Epithelial cell of proximal tubule (primary cell): ENCODE results near the gene UGT1A9. TPM values are rescaled to one million over a fixed set of nuclear protein-coding genes. Genes with fewer than 3 reads are reported as not detected.

ENCODE experiments used
- DNase-seq: peaks from one replicate; pipeline ENCODE4 v3.0.0-alpha.2; 2011; ENCODE audit warnings: low read depth
- H3K4me3 ChIP-seq: 2 replicates; pipeline ENCODE4 v1.5.1; 2011; ENCODE audit warnings: low read depth, mild to moderate bottlenecking, low read length
- CTCF ChIP-seq: conservative IDR thresholded peaks from 2 replicates; pipeline ENCODE4 v1.5.1; 2012; ENCODE audit warnings: low read depth, mild to moderate bottlenecking, low read length
- total RNA-seq: library from RNA; depleted of rRNA; stranded (reverse); fragments of >200 nt; gene quantifications from 2 replicates; pipeline ENCODE4 v1.2.3, GENCODE V29; 2015

Gene UGT1A9
- total RNA-seq, 1 donor from 2014 or later, result not detected

- DNase-seq, result no peak
Observed at GRCh38 chr2:233789554-233789953, 117.9 kb downstream of the UGT1A9 start.

GRCh38 chr2:233791151-233791882 is 119.6 kb downstream of the UGT1A9 start:
- no peak for TF ChIP-seq CTCF
- no peak for DNase-seq
- H3K4me3 ChIP-seq, result no peak overlapping the region

More at GRCh38 chr2:233789554-233789953, 117.9 kb downstream of the UGT1A9 start:
- H3K4me3 ChIP-seq, result no peak overlapping the region
- no peak for TF ChIP-seq CTCF

- TF ChIP-seq CTCF, result no peak
- no peak overlapping the region for H3K4me3 ChIP-seq
- DNase-seq, result no peak
Observed at GRCh38 chr2:233791883-233792329, 120.2 kb downstream of the UGT1A9 start.

GRCh38 chr2:233792720-233793119 is 121.0 kb downstream of the UGT1A9 start:
- TF ChIP-seq CTCF, result no peak
- DNase-seq, result no peak
- H3K4me3 ChIP-seq, result no peak overlapping the region

GRCh38 chr2:233793465-233794127 is 121.9 kb downstream of the UGT1A9 start:
- H3K4me3 ChIP-seq, result no peak overlapping the region
- TF ChIP-seq CTCF, result no peak
- DNase-seq, result no peak

- no peak overlapping the region for H3K4me3 ChIP-seq
- no peak for TF ChIP-seq CTCF
- no peak for DNase-seq
Observed at GRCh38 chr2:233794128-233794658, 122.5 kb downstream of the UGT1A9 start.
